Spleen (tissue), 7 donors: ENCODE measurements around the gene COL9A3.

ENCODE experiments used
- CTCF ChIP-seq, 11 experiments: fragments of 200-600 bp in 7 of 11; fragments of 450-650 bp in 4 of 11; sonication (generic) in 4 of 11; IDR thresholded peaks in 8 of 11; conservative IDR thresholded peaks in 3 of 11; 1 replicate in 7 of 11; 2 replicates in 4 of 11; pipeline versions ENCODE4 v1.4.0 to v1.8.0; 2016 to 2021; ENCODE audit warnings: antibody characterized with exemption in 11 of 11, inconsistent platforms in 4 of 11, mild to moderate bottlenecking in 1 of 11
- POLR2A ChIP-seq, 3 donors: fragments of 450-650 bp; IDR thresholded peaks; one replicate each; pipeline ENCODE4 v1.5.1; 2017; ENCODE audit warnings: antibody characterized with exemption in 3 of 3, mild to moderate bottlenecking in 1 of 3
- donor health status: DM: no; HTN: no; CAD: no; lungs with moderate emphysema.
- donor health status: DM: no; HTN: no; CAD: no.
- donor health status: DM: no; HTN: no; CAD: no.

- TF ChIP-seq CTCF (IDR thresholded peaks at IDR 0.05 in 8 of 11, conservative IDR thresholded peaks at IDR 0.05 in 3 of 11) (no peak), POLR2A (IDR thresholded peaks at IDR 0.05) (no peak)
These were observed 28.7 kb downstream of the COL9A3 start for GRCh38 chr20:62845416-62846160.
